Midbrain (tissue), 1 donor: ENCODE data around the gene PCDHGA1.

Experiments used
- DNase-seq: peaks from one replicate; lab custom pipeline; 2025; lab: John Stamatoyannopoulos, UW

PCDHGA1 gene

DNA sequence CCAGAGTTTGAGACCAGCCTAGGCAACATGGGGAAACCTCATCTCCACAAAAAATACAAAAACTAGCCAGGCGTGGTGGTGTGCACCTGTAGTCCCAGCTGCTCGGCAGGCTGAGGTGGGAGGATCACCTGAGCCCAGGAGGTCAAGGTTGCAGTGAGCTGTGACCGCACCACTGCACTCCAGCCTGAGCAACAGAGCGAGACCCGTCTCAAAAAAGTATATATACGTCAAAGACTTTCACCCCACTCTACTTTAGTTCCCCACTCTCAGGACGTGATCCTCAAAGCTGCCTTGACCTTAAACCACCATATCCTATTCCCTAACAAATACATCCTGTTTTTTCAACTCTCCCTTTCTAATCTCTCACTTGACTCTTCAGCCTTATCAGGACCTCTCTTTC, 199.6 kb downstream of the PCDHGA1 start:
- no peak for DNase-seq

GRCh38 chr5:141532726-141533125, 202.4 kb downstream of the PCDHGA1 start:
- no peak for DNase-seq

GRCh38 chr5:141533897-141534296, 203.6 kb downstream of the PCDHGA1 start:
- DNase-seq = no peak

GRCh38 chr5:141534492-141535213, 204.3 kb downstream of the PCDHGA1 start:
- DNase-seq = no peak

- no peak for DNase-seq
Measured at GRCh38 chr5:141543053-141543452, 212.7 kb downstream of the PCDHGA1 start.

- DNase-seq = no peak
Measured at GRCh38 chr5:141547488-141547887, 217.2 kb downstream of the PCDHGA1 start.

- DNase-seq = no peak
Measured at GRCh38 chr5:141547921-141548320, 217.6 kb downstream of the PCDHGA1 start.

DNA sequence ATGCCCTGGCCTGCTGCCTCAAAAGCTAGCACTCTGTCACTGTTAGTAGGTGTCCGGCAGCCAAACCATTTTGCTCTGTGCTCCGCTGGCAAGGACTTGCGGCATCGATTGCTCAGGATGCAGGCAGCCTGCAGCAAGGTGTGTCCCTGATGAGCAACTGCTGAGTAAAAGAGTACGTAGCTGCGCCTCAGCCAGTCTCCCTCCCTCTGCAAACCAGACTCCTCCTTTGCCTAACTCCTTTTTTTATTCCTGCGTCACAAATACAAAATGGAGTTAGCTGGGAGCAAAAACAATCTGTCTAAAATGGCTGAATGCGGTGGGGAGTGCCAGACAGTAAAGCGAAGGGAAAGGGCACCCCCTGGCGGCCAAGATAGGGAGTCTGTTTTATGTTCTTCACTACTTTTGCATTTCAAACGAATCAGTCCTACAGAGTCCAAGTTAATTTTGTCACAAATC, 227.4 kb downstream of the PCDHGA1 start:
- peak; percentile 91 for DNase-seq

DNA sequence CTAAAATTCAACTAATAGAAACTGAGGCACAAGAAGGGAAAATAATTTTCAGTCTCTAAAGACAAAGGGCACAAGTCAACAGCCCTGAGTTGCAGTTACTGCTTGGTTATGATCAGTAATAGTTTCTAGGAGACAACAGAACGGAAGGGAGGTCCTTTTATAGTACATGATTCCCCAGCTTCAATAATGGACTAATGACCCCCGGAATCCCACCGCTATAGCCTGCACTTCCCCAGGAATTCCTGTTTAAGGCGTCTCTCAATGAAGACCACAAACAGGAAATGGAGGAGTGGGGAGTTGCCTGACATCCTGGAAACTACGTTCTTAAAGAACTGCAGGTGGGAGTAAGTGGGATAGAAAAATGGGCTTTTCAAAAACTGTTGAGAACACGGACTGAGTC, 227.8 kb downstream of the PCDHGA1 start:
- no peak for DNase-seq

- DNase-seq = no peak
Measured at GRCh38 chr5:141559461-141559860, 229.1 kb downstream of the PCDHGA1 start.

- DNase-seq = no peak
Measured at GRCh38 chr5:141560151-141560550, 229.8 kb downstream of the PCDHGA1 start.

- DNase-seq = peak; percentile 94
Measured at GRCh38 chr5:141560725-141561483, 230.6 kb downstream of the PCDHGA1 start.
